Measurements from ENCODE around the gene AGAP1.

The AGAP1 gene

DNA sequence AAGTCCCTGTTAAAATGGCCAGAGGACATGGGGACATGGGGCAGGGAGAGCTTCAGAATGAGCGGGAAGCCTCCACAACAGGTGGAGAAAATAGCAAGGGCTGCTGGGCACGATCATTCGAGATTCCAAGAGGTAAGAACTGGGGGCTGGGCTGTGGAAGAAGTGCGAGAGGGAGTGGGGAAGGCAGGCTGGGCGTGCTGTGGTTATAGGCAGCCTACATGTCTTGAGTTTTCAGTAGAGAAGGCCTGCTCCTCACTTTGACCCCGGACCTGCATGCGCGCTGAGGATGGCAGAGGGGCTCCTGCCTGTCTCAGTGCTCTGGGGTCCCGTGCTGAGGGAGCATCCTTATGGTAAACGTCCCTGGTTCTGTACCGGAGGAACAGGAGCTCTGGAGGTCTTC is 115.5 kb downstream of the AGAP1 start:
- DNase-seq (ENCODE audit: low spot score): no peak

DNA sequence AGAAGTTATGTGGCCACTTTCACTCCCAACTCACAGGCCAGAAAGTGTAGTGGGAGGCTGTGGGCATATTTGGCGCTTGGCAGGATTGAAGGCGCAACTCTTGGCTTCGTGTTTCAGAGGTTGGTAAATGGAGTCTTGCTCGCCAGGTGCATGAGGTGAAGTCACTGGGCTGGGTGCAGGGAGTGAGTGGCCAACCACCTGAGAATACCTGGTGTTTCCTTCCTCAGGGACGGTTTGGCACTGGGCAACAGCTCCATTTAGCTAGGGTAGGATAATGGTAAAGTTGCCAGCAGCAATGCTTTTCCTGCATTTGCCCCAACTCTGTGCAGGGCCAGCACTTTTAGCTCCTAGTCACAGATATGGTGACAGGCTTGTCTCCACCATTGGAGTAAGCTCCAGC is 115.9 kb downstream of the AGAP1 start:
- no peak for DNase-seq (ENCODE audit: low spot score)

DNA sequence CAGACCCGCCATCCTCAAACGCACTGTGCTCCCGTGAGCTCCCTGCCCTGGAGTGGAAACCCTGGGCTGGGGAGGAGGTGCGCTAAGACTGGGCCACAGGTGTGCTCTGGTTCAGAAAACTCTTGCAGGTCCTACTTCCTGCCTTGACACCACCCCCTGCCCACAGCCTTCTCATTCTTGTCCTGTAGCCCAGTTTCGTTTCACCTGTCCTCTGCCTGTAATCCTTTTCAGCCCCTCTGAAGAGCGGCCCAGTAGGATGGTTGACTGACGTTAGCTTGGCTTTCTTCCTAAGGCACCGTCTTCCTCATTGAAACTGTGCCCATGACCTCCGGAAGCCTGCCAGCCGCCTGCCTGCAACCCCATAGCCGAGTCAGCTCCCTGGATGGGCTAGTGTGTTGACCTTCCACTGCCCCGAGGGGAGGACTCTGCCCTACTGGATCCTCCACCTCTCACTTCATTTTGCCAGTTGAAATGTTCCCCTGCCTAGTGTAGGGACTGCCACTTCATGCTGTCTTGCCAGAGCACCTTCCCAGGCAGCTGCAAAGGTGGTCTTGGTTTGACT is 116.9 kb downstream of the AGAP1 start:
- DNase-seq (ENCODE audit: low spot score): no peak

DNA sequence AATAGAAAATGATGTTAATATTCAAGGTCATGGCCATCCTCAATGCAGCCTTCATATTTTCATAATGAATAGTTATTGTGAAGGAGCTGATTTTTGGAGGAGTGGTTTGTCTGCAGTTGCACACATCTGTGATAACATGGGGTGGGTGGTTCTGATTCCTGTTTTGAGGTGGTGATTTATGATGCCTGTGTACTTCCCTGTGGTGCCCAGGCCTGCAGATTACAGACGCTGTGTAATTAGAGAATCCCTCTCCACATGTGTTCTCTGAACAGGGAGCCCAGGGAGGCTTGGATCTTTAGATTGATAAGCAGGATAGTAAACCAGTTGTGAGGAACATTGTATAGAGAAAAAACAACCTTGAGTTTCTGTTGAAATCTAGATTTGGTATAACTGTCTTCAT is 117.5 kb downstream of the AGAP1 start:
- DNase-seq (ENCODE audit: low spot score): no peak

DNA sequence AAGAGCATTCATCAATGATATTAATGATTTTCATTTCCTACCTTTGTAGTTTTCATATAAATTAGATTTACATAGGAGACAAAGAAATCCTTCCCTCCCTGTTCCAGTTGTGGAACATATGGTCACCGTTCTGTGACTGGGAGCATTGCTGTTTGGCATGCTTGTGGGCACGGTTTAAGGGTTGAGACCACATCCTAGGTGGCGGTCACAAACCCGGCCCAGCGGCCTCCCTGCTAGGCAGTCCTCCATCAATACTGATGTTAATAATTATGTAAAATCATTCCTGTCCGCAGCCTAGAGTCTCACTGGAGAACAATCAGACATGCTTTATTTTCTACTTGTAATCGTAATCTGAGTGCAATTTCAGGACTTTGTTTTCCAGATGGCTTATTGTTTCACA is 117.9 kb downstream of the AGAP1 start:
- no peak for DNase-seq (ENCODE audit: low spot score)

DNA sequence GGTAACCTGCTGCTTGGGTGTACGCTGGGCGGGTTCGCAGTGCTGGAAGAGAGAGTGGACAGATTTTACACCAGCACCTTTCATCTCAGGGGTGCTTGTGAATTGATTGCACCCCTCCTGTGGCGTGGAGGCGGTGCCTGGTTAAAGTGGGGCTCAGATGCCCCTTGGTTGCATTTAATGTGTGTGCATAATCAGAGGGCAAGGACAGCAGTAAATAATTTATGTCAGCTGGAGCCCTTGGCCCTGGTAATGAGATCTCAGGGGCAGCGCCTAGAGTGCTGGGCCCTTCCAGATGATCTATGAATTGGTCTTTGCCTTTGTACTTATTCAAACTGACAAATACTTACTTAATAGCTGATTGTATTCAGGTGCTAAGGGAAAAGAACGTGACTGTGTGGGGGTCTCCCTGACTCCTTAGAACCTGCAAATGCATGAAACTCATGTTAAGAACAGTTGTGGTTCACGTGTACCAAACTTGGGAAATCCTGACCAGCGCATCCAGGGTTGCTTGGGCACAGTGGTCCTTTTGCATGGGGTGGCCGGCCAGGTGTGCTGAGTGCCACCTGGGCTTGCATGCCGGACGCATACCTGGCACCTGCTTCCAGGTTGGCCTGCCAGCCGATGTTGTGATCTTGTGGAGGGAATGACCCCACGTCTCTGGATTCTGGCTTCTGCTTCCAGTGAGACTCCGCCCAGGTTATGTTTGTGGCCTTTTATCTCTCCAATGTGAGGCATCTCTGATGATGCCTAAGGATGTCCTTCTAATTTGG is 118.5 kb downstream of the AGAP1 start:
- DNase-seq (ENCODE audit: low spot score): no peak

DNA sequence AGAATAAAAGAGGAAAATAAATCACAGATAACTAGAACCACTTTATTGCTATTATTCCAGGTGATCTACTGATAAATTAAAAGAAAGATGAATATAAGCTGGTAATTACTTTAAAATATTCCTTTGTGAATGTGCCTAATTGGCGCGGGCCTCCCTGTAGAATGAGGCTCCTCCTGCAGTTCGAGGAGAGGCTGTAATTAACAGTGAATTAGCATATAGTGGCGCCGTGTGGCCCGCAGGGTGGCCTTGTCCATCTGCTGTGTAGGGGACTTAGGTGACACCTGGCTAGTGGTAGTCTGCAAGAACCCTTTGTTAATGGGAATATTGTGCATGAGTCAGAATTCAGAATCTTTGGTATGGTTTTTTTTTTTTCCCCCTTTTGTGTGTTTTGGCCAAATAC is 119.8 kb downstream of the AGAP1 start:
- no peak for DNase-seq (ENCODE audit: low spot score)

DNA sequence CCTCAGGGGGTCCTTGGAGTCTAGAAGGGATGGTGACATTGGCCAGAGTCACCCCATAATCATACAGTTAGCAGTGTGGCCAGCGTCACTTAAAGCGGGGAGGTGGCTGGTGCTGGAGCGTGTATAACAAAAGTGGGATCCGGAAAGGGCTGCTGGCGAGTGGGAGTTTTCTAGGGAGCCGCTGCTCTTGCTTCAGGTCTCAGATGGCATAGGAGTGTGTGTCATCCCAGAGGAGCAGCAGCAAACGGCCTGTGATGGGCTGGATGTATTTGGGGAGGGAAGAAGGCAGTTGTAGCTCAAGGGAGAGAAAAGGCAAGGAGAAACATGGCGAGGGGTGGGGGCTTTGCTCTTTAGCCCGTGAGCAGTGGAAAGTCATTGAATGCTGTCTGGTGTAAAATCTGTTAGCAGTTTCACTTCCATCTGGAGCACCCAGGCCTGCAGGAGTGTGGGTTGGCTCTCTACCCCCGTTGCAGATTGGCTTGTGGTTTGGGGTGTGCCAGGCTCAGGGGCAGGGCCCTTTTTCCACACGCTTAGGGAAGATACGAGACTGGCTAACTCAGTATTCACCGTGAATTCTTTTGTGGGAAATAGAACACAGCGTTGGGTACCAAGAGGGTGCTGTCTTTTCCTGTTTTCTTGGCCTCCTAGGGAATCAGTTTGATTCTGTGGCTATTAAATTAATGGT is 120.5 kb downstream of the AGAP1 start:
- peak; percentile 80 for DNase-seq (ENCODE audit: low spot score)

DNA sequence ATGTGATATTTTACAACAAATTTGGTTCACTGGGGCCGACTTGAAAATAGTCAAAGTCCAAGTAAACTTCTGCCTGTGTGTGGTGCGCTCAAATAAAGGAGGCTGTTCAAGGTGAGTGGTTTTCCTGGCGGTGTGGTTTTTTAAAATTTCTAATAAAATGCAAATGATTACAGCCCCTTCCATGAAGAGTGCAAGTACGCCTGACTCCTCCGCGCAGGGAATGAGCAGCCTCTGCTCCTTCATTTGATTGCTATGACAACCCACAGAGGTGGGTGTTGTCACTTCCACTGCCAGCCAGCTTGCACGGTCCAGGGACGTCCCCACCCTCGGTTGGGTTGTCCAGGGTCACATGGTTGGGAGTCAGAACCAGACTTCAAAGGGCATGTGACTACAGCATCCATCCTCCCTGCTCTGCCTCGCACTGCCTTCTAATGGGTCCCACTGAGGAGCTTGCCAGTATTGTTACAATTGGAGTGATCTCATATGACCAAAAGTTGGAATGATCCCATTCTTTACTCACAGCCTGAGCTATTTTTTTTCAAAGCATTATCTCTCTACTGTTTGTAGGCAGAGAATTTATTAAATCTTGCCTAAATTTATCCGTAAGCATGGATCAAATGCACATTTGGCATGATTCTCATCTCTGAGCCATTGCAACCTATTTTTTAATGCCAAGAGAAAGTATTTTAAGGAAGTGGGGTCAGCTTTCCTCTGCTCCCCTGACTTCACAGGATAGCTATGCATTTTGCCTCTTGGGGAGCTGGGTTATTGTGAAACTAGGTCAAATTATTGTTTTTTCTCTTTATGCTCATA is 121.3 kb downstream of the AGAP1 start:
- DNase-seq (ENCODE audit: low spot score): peak; percentile 97

DNA sequence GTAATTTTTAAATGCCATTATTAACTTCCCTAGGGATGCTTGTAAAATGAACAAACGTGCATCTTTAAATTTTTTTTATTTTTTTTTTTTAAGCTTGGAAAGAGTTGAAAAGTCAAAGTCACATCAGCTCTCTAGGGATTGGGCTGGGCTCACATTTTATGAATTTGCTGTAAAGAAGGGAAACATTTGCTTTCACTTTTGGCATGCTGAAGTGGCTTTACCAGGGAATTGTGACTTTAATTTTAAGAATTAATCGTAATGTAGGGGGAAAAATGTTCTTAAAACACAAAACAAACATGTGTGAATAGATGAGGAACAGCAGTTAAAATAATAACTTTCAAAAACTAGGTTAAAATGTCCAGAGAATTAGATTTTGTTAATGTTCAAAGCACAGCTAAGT is 123.0 kb downstream of the AGAP1 start:
- no peak for DNase-seq (ENCODE audit: low spot score)

DNA sequence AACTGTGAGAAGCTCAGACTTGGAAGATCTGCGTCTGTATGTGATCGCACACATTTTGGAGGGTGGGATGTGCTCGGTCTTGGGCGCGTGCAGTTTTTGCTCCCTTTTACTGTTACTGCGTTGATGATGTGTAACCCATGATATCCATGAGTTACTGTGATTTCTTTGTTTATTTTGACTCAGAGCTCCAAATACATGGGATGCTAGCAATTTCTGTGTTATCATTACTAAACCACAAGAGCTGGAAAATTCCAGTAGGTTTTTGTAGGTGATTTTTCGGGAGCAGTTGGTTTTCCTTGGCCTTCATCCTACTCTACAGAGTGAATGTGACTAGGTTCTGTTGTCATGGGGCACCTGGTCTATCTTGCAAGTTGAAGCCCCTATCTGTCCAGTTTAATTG is 124.2 kb downstream of the AGAP1 start:
- DNase-seq (ENCODE audit: low spot score): no peak

DNA sequence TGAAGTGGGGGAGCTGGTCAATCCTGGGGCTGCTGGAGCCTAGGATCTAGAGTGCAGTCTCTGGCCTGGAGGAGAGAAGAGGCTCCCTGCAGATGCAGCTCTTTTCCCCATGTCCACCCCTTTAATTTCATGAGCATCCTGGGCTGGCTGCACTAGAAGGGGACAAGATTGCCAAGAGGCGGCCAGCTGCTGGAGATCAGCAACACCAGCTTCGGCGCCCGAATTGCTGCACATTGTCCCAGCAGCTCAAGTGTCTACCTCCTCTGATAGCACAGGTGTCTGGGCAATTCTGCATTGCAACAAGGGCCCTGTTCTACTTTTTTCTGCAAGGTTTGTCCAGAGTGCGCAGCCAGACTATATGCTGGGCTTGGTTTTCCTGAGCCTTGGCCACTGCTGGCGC is 125.7 kb downstream of the AGAP1 start:
- no peak for DNase-seq (ENCODE audit: low spot score)

DNA sequence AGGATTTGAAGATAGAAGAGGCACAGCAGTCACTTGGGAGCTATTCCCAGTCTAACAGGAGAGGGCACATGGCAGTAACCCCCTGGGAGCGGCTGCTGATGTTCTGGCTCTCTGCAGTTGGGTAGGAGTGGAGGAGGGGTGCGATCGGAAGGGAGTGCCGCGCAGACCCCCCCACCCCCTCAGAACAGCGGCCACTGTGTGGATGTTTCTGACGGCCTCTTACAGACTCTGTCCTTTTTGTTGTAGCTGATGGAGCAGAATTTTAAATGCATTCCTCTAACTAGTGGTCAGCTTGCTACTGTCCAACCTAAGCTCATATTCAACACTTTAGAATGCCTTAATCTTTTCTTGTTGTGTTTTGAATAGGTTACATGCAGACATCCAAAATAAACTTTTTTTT is 127.9 kb downstream of the AGAP1 start:
- DNase-seq (ENCODE audit: low spot score): peak; percentile 61

DNA sequence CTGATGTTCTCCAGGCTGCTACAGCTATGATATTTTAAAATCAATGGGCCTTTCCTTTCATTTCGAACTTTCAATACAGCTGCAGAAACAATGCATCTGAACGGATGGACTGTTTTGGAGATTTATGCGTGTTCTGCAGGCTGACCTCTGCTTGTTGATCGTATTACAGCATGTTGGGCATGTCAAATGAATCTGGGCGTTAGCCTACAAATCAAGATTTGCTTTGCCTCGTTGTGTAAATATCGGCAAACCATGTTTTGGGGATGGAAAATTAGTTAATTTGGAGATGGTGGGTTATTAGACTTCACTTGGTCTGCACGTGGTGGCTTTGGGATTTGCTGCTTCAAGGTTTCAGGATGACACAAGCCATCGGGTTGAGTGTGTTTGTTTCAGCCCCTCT is 129.3 kb downstream of the AGAP1 start:
- DNase-seq (ENCODE audit: low spot score): no peak

DNA sequence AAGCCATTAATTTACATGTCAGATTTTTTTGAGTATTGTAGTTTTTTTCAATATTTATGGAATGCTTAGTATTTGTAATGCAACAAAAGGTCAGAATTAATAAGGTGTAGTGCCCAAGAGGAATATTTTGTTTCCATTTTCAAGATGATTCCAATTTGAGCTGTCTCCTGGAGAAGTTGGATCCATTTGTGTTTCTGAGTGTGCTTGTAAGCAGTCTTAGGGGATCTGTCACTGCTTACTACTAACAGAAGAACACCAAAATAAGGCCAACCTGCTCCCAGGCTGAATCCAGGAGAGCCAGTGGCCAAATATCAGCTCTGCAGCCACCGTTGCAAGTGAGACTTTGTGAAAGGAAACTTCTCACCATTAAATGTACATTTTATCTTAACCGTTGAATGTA is 129.9 kb downstream of the AGAP1 start:
- DNase-seq (ENCODE audit: low spot score): no peak

DNA sequence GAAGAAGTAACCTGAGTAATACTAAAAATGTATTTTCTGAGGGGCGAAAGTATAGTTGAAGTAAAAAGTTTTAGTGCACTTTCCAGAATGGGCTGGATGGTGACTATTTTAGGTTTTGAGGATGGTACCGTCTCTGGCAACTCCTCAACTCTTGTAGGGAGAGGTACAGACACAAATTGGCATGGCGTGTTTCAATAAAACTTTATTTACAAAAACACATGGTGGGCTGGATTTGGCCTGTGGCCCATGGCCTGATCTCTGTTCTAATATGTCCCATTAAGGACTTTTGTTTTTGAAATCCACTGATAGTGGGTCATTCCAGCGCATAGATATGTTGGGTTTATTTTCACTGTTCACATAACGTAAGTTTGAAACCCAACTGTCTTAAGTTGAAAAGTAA is 132.8 kb downstream of the AGAP1 start:
- DNase-seq (ENCODE audit: low spot score): no peak

DNA sequence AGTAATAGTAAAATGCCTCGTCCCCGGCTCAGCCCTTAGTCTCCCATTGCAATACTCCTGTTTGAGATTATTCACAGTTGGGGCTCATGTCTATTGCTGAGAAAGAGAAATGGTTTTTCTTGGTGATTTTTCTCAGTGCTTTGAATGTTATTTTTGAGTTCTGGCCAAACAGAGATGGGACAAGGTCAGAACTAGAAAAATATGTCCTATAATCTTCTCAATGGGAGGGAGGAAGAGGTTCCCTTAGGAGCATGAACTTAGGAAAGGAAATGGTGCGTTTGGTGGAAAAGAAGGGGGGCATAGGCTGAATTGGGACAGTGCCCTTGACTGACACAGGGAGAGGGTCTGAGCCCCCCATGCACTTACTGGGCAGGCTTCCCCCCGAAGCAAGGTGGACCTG is 133.8 kb downstream of the AGAP1 start:
- no peak for DNase-seq (ENCODE audit: low spot score)

DNA sequence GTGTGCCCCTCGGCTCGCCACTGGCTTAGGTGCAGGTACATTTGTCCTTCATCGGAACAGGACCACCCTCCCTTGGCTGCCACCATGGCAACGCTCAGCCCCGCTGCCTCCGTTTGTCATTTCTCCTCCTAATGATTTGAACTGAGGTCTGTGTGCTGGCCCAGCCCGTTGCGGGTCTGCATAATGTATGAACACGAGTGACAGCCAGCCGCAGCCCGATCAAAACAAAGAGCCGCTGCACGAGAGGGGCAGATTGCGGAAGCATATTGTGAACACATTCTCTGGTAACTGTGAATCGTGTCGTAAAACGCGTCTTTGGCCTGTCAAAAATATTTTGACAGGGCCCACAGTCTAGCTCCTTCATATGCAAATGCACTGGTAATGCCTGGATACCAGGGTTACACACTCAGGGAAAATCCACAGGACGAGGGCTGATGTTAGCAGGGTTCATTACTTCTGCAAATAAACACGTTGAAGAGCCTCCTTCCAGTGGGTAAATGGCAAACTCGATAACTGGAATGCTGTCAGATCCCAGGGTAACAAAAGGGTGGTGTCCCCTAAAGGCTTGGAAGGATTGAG is 137.0 kb downstream of the AGAP1 start:
- no peak for DNase-seq (ENCODE audit: low spot score)

DNA sequence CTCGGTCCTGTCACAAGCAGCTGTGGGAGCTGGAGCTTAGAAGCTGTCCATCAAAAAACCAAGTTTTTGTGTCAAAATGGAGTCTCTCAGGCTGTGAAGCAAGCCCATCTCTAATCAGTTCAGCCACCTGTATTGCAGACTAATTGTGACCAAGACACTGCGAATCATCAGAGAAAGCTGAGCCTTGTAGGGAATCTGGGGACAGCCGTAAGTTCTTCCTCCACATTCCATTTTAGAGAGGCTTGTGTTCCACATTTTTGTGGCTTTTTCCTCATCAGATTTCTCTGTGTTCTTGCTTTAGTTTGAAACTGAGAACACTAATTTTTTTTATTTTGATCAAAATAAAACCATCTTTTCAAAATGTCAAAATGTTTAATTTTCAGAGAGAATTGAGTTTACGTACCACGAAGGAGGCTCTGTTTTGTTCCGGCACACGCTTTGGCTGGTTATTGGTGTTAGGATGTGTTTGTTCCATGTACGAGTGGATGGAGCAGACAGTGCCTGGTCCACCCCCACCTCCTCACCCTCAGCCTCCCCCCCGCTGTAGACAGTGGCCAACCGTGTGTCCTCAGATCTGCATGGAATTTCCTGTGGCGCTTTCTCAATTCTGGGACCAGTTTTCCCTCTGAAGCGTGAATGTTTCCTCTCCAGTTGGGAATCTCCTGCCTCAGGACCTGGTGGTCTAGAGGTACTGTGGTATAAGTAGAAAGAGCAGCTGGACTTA is 140.8 kb downstream of the AGAP1 start:
- DNase-seq (ENCODE audit: low spot score): peak; percentile 56

DNA sequence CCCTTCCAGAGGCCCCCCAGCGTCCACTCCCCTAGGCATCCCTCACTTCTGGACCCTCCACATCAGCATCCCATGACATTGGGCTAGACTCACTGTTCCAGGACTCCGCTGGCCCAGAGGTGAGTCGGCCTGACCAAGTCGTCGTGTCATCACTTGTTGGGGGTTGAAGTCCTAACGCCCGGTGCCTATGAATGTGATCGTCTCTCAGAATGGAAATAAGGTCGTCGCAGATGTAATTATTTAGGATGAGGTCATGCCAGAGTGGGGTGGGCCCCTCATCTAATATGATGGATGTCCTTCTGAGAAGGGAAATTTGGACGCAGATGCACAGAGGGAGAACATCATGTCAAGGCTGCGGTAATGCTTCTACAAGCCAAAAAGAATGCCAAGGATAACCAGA is 142.7 kb downstream of the AGAP1 start:
- no peak for DNase-seq (ENCODE audit: low spot score)

DNA sequence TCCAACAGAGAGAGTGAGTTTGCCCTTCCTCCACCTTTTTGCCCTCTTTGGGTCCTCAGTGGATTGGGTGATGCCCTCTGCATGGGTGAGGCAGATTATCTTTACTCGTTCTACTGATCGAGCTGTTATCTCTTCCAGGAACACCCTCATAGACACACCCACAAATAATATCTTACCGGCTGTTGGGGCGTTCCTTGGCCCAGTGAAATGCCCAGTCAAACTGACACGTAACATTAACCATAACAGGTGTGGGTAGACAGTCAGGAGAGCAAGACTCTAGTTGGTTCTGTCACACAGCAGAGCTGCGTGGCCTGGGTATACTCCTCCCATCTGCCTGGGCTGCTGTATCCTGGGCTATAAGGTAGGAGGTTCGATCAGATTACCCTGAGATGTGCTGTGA is 144.1 kb downstream of the AGAP1 start:
- no peak for DNase-seq (ENCODE audit: low spot score)
